ENCODE measurements around the gene PITPNM3. TPM values are rescaled to one million over a fixed set of nuclear protein-coding genes. Genes with fewer than 3 reads are reported as not detected.

The PITPNM3 gene
- total and polyA plus RNA-seq, 4 experiments from 2014 or later, result 0.05 to 0.50 (median 0.29) TPM; not detected in 1

Other genes with a start within 250 kb of the PITPNM3 start
- not detected for gene AIPL1, start 121.4 kb downstream of the PITPNM3 start, total RNA-seq
- not detected for gene AIPL1, start 121.4 kb downstream of the PITPNM3 start, polyA plus RNA-seq
- gene PIMREG, start 112.1 kb downstream of the PITPNM3 start, total RNA-seq, result not detected
- not detected for gene PIMREG, start 112.1 kb downstream of the PITPNM3 start, polyA plus RNA-seq
- gene KIAA0753, start 84.2 kb upstream of the PITPNM3 start, total RNA-seq, result 10 to 100 TPM; 15.6 to 18.6 TPM
- 1 to 10 TPM; 1.8 to 3.4 TPM for gene KIAA0753, start 84.2 kb upstream of the PITPNM3 start, polyA plus RNA-seq
- gene TXNDC17, start 84.5 kb upstream of the PITPNM3 start, total RNA-seq, result 10 to 100 TPM; 17.0 to 27.1 TPM
- gene TXNDC17, start 84.5 kb upstream of the PITPNM3 start, polyA plus RNA-seq, result 100 to 1,000 TPM in 1 of 2 donors, 10 to 100 TPM in 1; 74.7 to 122 TPM
- gene MED31, start 95.0 kb upstream of the PITPNM3 start, total RNA-seq, result 10 to 100 TPM; 30.8 to 35.8 TPM
- 10 to 100 TPM; 25.6 to 44.7 TPM for gene MED31, start 95.0 kb upstream of the PITPNM3 start, polyA plus RNA-seq
- gene C17orf100, start 95.2 kb upstream of the PITPNM3 start, total RNA-seq, result 1 to 10 TPM; 4.0 to 4.3 TPM
- 1 to 10 TPM; 4.3 to 4.7 TPM for gene C17orf100, start 95.2 kb upstream of the PITPNM3 start, polyA plus RNA-seq
- not detected for gene SLC13A5, start 156.8 kb upstream of the PITPNM3 start, total RNA-seq
- gene SLC13A5, start 156.8 kb upstream of the PITPNM3 start, polyA plus RNA-seq, result not detected
- 10 to 100 TPM; 91.0 to 99.3 TPM for gene XAF1, start 199.5 kb upstream of the PITPNM3 start, total RNA-seq
- gene XAF1, start 199.5 kb upstream of the PITPNM3 start, polyA plus RNA-seq, result 10 to 100 TPM in 1 of 2 donors, 1 to 10 TPM in 1; 8.0 to 44.0 TPM
- gene FBXO39, start 219.7 kb upstream of the PITPNM3 start, total RNA-seq, result under 1 TPM; 0.20 to 0.25 TPM
- gene FBXO39, start 219.7 kb upstream of the PITPNM3 start, polyA plus RNA-seq, result under 1 TPM in 1 of 2 donors, not detected in 1; 0.14 TPM